ENCODE data around the gene EFCAB11.

- TF ChIP-seq, protein P1, sequence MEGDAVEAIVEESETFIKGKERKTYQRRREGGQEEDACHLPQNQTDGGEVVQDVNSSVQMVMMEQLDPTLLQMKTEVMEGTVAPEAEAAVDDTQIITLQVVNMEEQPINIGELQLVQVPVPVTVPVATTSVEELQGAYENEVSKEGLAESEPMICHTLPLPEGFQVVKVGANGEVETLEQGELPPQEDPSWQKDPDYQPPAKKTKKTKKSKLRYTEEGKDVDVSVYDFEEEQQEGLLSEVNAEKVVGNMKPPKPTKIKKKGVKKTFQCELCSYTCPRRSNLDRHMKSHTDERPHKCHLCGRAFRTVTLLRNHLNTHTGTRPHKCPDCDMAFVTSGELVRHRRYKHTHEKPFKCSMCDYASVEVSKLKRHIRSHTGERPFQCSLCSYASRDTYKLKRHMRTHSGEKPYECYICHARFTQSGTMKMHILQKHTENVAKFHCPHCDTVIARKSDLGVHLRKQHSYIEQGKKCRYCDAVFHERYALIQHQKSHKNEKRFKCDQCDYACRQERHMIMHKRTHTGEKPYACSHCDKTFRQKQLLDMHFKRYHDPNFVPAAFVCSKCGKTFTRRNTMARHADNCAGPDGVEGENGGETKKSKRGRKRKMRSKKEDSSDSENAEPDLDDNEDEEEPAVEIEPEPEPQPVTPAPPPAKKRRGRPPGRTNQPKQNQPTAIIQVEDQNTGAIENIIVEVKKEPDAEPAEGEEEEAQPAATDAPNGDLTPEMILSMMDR (IDR thresholded peaks at IDR 0.05) = no peak
- TF ChIP-seq POLR2A (IDR thresholded peaks at IDR 0.05) = no peak
Measured at GRCh38 chr14:89881839-89882238, 72.7 kb downstream of the EFCAB11 start.
